GM18858 (cell line): ENCODE results near the gene MARS1.
"Not testable (repeated sequence)": the region's sequence is repeated elsewhere in the genome, so short reads cannot be mapped to it uniquely, and the experiment has no call there.

Experiments used
- ATAC-seq: cut with Tn5 transposase; IDR thresholded peaks from one replicate; pipeline ENCODE4 v1.9.1; 2021; ENCODE audit not compliant: unreplicated experiment

Gene MARS1

DNA sequence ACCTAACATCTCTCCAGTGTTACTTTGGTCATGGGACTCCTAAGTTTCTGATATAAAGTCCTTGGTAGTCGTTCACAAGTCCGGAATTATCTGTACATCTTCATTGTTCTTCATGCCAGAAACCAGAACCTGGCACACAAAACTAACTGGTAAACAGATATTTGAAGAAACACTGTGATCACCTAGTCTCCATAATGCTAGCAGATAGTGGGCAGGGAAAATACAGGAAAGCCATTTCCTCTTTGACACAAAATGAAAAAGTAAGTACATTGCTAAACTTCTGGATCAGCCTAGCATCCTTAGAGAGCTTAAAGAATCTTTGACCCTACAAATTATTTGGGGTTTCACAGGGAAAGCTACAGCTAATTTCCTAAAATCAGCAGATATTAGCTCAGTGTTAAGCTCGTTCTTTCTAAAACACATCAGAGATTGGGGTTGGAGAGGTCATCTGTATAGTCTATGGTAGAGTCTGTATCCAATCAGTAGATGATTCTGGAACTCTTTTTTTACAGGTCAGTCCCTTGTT lies 27.6 kb downstream of the MARS1 start:
- no peak for ATAC-seq

GRCh38 chr12:57515934-57516541 lies 28.2 kb downstream of the MARS1 start:
- no peak for ATAC-seq

- ATAC-seq: no peak
Observed at GRCh38 chr12:57516617-57517153, 28.8 kb downstream of the MARS1 start.

DNA sequence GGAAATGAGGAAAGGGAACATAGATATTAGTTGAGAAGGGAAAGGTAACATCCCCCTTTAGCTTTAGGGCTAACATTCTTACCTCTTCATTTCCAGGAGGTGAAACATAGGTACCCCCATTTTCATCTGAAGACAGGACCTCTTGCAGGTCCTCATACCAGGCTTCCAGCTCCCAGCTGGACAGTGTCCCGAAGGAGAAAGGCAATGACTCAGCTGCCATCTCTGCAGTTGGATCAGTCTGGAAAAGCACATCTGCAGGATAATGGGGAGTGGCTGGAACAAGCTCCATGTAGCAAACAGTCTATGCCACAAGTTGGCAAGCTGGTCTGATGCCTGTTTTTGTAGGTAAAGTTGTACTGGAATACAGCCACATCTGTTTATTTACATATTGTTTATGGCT lies 29.3 kb downstream of the MARS1 start:
- no peak for ATAC-seq

GRCh38 chr12:57517718-57518117 lies 29.9 kb downstream of the MARS1 start:
- not testable (repeated sequence) for ATAC-seq

DNA sequence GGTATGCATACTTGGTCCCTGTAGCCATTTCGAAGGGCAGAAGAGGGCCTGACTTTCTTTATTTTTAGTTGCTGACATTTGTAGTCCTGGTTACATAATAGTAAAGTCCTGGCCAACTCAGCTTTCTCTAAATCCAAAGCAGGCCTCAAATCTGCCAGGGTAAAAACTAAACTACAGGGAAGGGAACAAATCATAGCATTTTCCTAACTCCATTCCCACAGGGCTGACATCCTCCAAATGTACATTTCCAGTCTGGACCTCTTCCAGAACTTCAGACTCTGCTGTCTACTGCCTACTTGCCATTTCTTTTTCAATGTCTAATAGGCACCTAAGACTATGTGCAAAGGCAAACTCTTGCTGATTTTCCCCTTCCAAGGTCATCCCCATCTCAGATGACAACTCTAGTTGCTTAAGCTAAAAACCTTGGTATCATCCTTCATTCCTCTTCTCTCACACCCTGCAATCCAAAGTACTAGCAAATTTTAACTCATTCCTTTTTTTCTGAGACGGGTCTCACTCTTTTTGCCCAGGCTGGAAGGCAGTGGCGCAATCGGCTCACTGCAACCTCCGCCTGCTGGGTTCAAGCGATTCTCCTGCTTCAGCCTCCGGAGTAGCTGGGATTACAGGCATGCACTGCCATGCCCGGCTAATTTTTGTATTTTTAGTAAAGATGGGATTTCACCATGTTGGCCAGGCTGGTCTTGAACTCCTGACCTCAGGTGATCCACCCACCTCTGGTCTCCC lies 30.5 kb downstream of the MARS1 start:
- ATAC-seq: no peak

GRCh38 chr12:57518920-57519795 lies 31.3 kb downstream of the MARS1 start:
- ATAC-seq: no peak

- ATAC-seq: no peak
Observed at GRCh38 chr12:57519796-57520052, 31.9 kb downstream of the MARS1 start.

- ATAC-seq: peak; percentile 54
Observed at GRCh38 chr12:57520053-57520818, 32.4 kb downstream of the MARS1 start, which contains the start of gene DDIT3. TSS of gene DDIT3 (minus strand) at chr12:57520514. CDS start at chr12:57517406, 3,108 bp downstream.

GRCh38 chr12:57521525-57522010 lies 33.7 kb downstream of the MARS1 start:
- ATAC-seq: no peak

DNA sequence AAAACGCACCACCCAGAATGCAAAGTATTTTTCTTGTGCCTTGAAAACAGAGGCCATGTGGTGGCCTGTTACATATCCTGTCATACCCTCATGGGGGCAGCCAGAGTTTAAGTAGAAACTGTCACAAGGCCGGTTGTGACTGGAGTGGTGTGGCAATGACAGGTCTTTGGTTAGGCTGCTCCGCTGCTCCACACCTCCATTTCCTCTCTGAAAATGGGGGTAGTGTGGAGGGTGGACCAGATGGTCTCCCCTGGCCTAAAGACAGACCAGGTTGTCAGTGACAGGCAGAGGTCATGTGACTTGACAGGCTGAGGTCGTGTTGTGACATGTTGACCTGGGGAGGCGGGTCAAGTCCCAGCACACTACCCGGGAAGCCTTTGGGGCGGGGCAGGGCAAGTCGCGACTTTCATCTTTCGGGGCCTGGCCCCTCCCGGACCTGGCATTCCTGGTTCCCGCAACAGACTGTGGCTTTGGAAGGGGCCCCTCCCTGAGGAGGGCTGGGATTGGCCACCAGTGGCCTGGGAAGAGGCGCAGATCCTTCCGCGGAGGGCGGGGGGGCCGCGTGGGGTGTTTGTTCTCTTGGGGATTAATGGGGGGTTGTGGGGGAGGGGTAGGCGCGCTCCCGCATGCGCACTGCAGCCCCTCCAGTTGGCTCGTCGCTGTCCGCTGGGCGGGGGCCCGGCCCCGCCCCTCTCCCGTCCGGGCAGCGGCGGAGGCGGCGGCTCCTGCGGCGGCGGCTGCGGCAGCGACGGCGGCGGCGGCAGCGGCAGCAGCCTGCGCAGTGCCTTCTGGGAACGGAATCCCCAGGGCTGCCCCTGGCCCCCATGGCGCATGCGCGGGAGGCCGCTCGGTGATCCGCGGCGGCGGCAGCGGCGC lies 34.4 kb downstream of the MARS1 start, which contains the start of gene MBD6:
Gene MBD6 (plus strand): TSS at position 814 of the 876 bp plus-strand sequence. CDS start 1,480 bp downstream, outside the sequence.
- peak; percentile 31 for ATAC-seq

- ATAC-seq: no peak
Observed at GRCh38 chr12:57522887-57523705, 35.2 kb downstream of the MARS1 start.

- no peak for ATAC-seq
Observed at GRCh38 chr12:57523706-57524614, 36.1 kb downstream of the MARS1 start.

DNA sequence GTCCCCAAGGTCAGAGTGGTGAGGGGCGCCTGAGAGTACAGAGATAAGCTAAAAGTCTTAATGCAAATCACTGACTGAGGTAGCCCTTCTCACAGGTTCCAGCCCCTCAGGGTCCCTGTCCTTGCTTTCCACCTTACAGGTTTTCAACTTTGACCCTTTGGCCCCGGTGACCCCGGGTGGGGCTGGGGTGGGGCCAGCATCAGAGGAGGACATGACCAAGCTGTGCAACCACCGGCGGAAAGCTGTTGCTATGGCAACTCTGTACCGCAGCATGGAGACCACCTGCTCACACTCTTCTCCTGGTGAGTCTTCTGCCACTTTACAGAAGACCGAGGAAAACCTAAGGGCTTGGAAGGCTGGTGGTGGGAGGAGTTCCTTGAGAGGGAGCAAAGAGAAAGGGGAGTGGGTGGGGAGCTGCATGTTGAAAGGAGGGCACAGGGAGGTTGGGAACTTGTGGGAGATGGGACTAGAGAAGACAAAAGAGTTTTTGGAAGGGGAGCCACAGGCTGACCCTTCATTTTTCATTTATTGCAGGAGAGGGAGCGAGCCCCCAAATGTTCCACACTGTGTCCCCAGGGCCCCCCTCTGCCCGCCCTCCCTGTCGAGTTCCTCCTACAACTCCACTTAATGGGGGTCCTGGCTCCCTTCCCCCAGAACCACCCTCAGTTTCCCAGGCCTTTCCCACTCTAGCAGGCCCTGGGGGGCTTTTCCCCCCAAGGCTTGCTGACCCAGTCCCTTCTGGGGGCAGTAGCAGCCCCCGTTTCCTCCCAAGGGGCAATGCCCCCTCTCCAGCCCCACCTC lies 37.1 kb downstream of the MARS1 start:
- no peak for ATAC-seq

DNA sequence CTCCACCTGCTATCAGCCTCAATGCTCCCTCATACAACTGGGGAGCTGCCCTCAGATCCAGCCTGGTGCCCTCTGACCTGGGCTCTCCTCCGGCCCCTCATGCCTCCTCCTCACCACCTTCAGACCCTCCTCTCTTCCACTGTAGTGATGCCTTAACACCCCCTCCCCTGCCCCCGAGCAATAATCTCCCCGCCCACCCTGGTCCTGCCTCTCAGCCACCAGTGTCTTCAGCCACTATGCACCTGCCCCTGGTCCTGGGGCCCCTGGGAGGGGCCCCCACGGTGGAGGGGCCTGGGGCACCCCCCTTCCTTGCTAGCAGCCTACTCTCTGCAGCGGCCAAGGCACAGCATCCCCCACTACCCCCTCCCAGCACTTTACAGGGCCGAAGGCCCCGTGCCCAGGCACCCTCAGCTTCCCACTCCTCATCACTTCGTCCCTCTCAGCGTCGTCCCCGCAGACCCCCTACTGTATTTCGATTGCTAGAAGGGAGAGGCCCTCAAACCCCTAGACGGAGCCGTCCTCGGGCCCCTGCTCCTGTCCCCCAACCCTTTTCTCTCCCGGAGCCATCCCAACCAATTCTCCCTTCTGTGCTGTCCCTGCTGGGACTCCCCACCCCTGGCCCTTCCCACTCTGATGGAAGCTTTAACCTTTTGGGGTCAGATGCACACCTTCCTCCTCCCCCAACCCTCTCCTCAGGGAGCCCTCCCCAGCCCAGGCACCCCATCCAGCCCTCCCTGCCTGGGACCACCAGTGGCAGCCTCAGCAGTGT lies 37.9 kb downstream of the MARS1 start:
- ATAC-seq: no peak
